ENCODE results near the gene G3BP2. TPM values are rescaled to one million over a fixed set of nuclear protein-coding genes. Genes with fewer than 3 reads are reported as not detected.

Gene G3BP2
- total RNA-seq, 1 donor from 2014 or later = 281 TPM

DNA sequence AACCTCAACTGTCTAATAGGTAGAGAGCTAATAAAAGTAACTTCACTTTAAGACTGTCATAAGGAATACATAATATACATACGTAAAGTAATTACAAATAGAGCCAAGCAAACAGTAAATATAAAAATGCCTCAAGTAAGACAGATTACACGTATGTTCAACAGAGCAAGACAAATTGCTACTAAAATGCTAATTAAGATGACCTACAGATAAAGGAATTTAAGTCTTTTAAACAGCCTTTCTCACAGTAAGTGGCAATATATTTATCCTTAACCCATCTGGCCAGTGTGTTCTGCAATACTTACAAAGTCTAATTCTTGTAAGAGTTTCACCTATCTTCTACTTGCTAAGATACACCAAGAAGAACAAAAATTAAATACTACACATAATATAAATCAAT, 12.7 kb downstream of the G3BP2 start:
- H3K9ac ChIP-seq (ENCODE audit: low read length) = no peak overlapping the region
- H3K4me2 ChIP-seq (ENCODE audit: low read length) = no peak overlapping the region
- peak overlapping the region; percentile 44 for H3K27ac ChIP-seq (ENCODE audit: low read depth, low read length)
- H3K79me2 ChIP-seq (ENCODE audit: insufficient read depth, low read length) = peaks cover 88% of the 10 kb centered on the region
- Mint-ChIP-seq H3K4me1 (ENCODE audit: low read depth, unreplicated experiment) (peaks cover 28% of the 10 kb centered on the region), H3K4me3 (ENCODE audit: unreplicated experiment) (no peak overlapping the region), H3K9me3 (ENCODE audit: unreplicated experiment) (no peaks in the 10 kb centered on the region), H3K36me3 (ENCODE audit: low read depth, unreplicated experiment) (peaks cover 5% of the 10 kb centered on the region), H3K27ac (ENCODE audit: unreplicated experiment) (peak overlapping the region; percentile 15), H3K27me3 (ENCODE audit: low read depth, unreplicated experiment) (no peaks in the 10 kb centered on the region)
- no peaks in the 10 kb centered on the region for H3K9me3 ChIP-seq (ENCODE audit: insufficient read depth, low read depth, low read length)
- TF ChIP-seq CTCF (IDR thresholded peaks at IDR 0.05; ENCODE audit: insufficient read depth, low read depth, low read length) (no peak), EZH2 (IDR thresholded peaks at IDR 0.05; ENCODE audit: insufficient read depth, low read length) (no peak)
- no peaks in the 10 kb centered on the region for H3K27me3 ChIP-seq (ENCODE audit: insufficient read depth, low read length)
- no peak overlapping the region for H2AFZ ChIP-seq (ENCODE audit: low read depth, low read length)
- FAIRE-seq (no peak), DNase-seq (ENCODE audit: low read depth) (peak; percentile 41)
- peaks cover 2% of the 10 kb centered on the region for H3K4me1 ChIP-seq (ENCODE audit: insufficient read depth, low read length)
- H3K4me3 ChIP-seq (ENCODE audit: insufficient read depth, low read depth, low read length) = no peak overlapping the region
- H3K36me3 ChIP-seq (ENCODE audit: insufficient read depth, low read length) = peaks cover 17% of the 10 kb centered on the region
- peaks cover 48% of the 10 kb centered on the region for H4K20me1 ChIP-seq (ENCODE audit: insufficient read depth, low read length)

DNA sequence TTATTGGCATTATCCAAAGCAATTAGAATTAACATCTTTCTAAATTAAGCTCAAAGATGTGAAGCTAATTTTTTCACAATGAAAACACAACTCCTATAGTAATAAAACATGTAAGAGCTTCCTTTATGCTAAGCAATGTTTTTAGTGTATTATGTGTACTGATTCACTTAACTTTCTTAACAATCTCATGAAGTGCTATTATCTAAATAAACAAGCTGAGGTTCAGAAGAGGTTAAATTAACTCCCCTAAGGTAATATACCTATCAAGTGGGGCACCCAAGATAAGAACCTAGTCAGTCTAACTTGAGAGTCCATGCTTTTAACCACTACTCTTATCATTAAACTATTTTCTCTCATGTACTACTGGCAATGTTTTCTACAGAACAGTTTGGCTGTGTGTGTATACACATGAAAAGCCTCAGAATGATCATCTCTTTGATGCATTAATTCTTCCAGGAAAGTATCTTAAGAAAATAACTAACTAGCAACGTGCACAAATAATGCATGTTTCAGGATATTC, 13.6 kb downstream of the G3BP2 start:
- Mint-ChIP-seq H3K4me1 (ENCODE audit: low read depth, unreplicated experiment) (peaks cover 27% of the 10 kb centered on the region), H3K27me3 (ENCODE audit: low read depth, unreplicated experiment) (no peaks in the 10 kb centered on the region), H3K36me3 (ENCODE audit: low read depth, unreplicated experiment) (peaks cover 6% of the 10 kb centered on the region), H3K4me3 (ENCODE audit: unreplicated experiment) (no peak overlapping the region), H3K9me3 (ENCODE audit: unreplicated experiment) (no peaks in the 10 kb centered on the region), H3K27ac (ENCODE audit: unreplicated experiment) (peak overlapping the region; percentile 14)
- Histone ChIP-seq H3K4me2 (ENCODE audit: low read length) (no peak overlapping the region), H2AFZ (ENCODE audit: low read depth, low read length) (no peak overlapping the region), H3K4me1 (ENCODE audit: insufficient read depth, low read length) (peaks cover 2% of the 10 kb centered on the region), H3K27ac (ENCODE audit: low read depth, low read length) (peak overlapping the region; percentile 3), H3K79me2 (ENCODE audit: insufficient read depth, low read length) (peaks cover 82% of the 10 kb centered on the region), H3K9ac (ENCODE audit: low read length) (no peak overlapping the region), H3K9me3 (ENCODE audit: insufficient read depth, low read depth, low read length) (no peaks in the 10 kb centered on the region), H3K27me3 (ENCODE audit: insufficient read depth, low read length) (no peaks in the 10 kb centered on the region), H3K4me3 (ENCODE audit: insufficient read depth, low read depth, low read length) (no peak overlapping the region), H4K20me1 (ENCODE audit: insufficient read depth, low read length) (peaks cover 39% of the 10 kb centered on the region), H3K36me3 (ENCODE audit: insufficient read depth, low read length) (peaks cover 26% of the 10 kb centered on the region)
- FAIRE-seq = no peak
- no peak for DNase-seq (ENCODE audit: low read depth)
- TF ChIP-seq CTCF (IDR thresholded peaks at IDR 0.05; ENCODE audit: insufficient read depth, low read depth, low read length) = no peak
- TF ChIP-seq EZH2 (IDR thresholded peaks at IDR 0.05; ENCODE audit: insufficient read depth, low read length) = no peak

DNA sequence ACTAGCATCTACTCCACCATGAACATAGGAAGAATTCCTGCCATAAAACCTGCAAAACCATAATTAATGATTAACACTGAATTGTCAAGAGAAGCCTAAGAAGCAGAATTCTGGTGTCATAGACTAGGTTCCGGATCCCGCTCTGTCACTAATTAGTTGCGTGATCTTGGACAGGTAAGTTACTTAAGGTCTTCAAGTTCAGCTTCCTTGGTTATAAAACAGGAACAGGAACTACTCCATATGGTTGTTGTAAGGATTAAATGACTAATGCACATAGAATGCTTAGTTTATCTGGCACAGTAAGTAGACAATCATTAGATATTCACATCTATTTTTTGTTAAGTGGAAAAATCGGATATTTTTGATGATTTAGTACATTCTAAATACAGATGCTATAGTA, 14.3 kb downstream of the G3BP2 start:
- H2AFZ ChIP-seq (ENCODE audit: low read depth, low read length) = no peak overlapping the region
- no peak overlapping the region for H3K9ac ChIP-seq (ENCODE audit: low read length)
- H3K4me1 ChIP-seq (ENCODE audit: insufficient read depth, low read length) = peaks cover 2% of the 10 kb centered on the region
- Mint-ChIP-seq H3K27ac (ENCODE audit: unreplicated experiment) (peak overlapping the region; percentile 19), H3K9me3 (ENCODE audit: unreplicated experiment) (no peaks in the 10 kb centered on the region), H3K27me3 (ENCODE audit: low read depth, unreplicated experiment) (no peaks in the 10 kb centered on the region), H3K4me1 (ENCODE audit: low read depth, unreplicated experiment) (peaks cover 30% of the 10 kb centered on the region), H3K36me3 (ENCODE audit: low read depth, unreplicated experiment) (peaks cover 10% of the 10 kb centered on the region), H3K4me3 (ENCODE audit: unreplicated experiment) (no peak overlapping the region)
- H3K79me2 ChIP-seq (ENCODE audit: insufficient read depth, low read length) = peaks cover 79% of the 10 kb centered on the region
- H3K4me2 ChIP-seq (ENCODE audit: low read length) = peak overlapping the region; percentile 12
- H3K9me3 ChIP-seq (ENCODE audit: insufficient read depth, low read depth, low read length) = no peaks in the 10 kb centered on the region
- FAIRE-seq (peak; percentile 29), DNase-seq (ENCODE audit: low read depth) (peak; percentile 55)
- TF ChIP-seq CTCF (IDR thresholded peaks at IDR 0.05; ENCODE audit: insufficient read depth, low read depth, low read length) (no peak), EZH2 (IDR thresholded peaks at IDR 0.05; ENCODE audit: insufficient read depth, low read length) (no peak)
- peaks cover 30% of the 10 kb centered on the region for H3K36me3 ChIP-seq (ENCODE audit: insufficient read depth, low read length)
- H3K4me3 ChIP-seq (ENCODE audit: insufficient read depth, low read depth, low read length) = no peak overlapping the region
- H4K20me1 ChIP-seq (ENCODE audit: insufficient read depth, low read length) = peaks cover 39% of the 10 kb centered on the region
- peak overlapping the region; percentile 3 for H3K27ac ChIP-seq (ENCODE audit: low read depth, low read length)
- no peaks in the 10 kb centered on the region for H3K27me3 ChIP-seq (ENCODE audit: insufficient read depth, low read length)
